Measurements from ENCODE around the gene PHKB.

DNA sequence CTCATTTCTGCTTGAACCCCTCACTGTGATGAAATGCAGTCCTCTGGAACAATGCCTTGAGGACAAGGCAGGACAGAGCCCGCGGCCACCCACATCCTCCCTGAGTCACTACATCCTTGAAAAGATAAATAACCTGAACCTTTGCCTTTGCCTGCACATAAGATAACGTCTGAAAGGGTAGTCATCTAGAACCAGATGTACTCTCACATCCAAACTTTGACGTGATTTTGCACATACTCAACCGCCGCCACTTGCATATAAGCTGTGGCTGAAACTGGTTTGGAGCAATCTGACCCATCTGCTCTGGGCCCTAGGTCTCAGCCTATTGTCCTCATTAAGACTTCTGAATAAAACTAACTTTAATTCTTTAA lies 252.1 kb downstream of the PHKB start:
- TF ChIP-seq, protein P1, sequence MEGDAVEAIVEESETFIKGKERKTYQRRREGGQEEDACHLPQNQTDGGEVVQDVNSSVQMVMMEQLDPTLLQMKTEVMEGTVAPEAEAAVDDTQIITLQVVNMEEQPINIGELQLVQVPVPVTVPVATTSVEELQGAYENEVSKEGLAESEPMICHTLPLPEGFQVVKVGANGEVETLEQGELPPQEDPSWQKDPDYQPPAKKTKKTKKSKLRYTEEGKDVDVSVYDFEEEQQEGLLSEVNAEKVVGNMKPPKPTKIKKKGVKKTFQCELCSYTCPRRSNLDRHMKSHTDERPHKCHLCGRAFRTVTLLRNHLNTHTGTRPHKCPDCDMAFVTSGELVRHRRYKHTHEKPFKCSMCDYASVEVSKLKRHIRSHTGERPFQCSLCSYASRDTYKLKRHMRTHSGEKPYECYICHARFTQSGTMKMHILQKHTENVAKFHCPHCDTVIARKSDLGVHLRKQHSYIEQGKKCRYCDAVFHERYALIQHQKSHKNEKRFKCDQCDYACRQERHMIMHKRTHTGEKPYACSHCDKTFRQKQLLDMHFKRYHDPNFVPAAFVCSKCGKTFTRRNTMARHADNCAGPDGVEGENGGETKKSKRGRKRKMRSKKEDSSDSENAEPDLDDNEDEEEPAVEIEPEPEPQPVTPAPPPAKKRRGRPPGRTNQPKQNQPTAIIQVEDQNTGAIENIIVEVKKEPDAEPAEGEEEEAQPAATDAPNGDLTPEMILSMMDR (conservative IDR thresholded peaks at IDR 0.05 in 1 of 2, IDR thresholded peaks at IDR 0.05 in 1 of 2; ENCODE audit: extremely low read depth in 1 of 2, insufficient read depth in 1 of 2, low read depth in 1 of 2, low read length in 2 of 2) = no peak
- TF ChIP-seq EZH2 (IDR thresholded peaks at IDR 0.05; ENCODE audit: borderline replicate concordance, low read length) = no peak

All from mammary epithelial cell (primary cell).